HL-60 (cell line): Measurements from ENCODE around the gene CD44.
A peak's percentile ranks its signal among the peaks of the same experiment; 100 is the strongest.

Source experiments
- DNase-seq, 2 experiments: peaks; one replicate each; pipeline ENCODE4 v3.0.0-alpha.2; 2010 to 2020; ENCODE audit warnings: low read depth in 1 of 2, low spot score in 1 of 2
- H3K27ac ChIP-seq: fragments of 250-450 bp; sonication (Bioruptor Pico); replicated peaks from 2 replicates; pipeline ENCODE4 v1.5.1; 2020; ENCODE audit warnings: mild to moderate bottlenecking, moderate library complexity
- H3K27me3 ChIP-seq: fragments of 250-450 bp; sonication (Bioruptor Pico); 2 replicates; pipeline ENCODE4 v1.5.1; 2021; ENCODE audit warnings: mild to moderate bottlenecking, moderate library complexity; ENCODE audit not compliant: insufficient read depth, poor library complexity, severe bottlenecking
- H3K4me3 ChIP-seq: replicated peaks from 2 replicates; pipeline ENCODE4 v1.5.1; 2011; ENCODE audit warnings: mild to moderate bottlenecking, control low read depth, low read length; ENCODE audit not compliant: insufficient read depth
- CTCF ChIP-seq: IDR thresholded peaks from one replicate; pipeline ENCODE4 v1.5.1; 2011; ENCODE audit warnings: low read length, control low read depth, inconsistent platforms; ENCODE audit not compliant: insufficient read depth
- GABPA ChIP-seq: IDR thresholded peaks from 2 replicates; pipeline ENCODE4 v1.6.1; 2012; ENCODE audit warnings: low read depth
- POLR2AphosphoS5 ChIP-seq: IDR thresholded peaks from 2 replicates; pipeline ENCODE4 v1.6.1; 2012; ENCODE audit warnings: low read depth
- REST ChIP-seq: IDR thresholded peaks from 2 replicates; pipeline ENCODE4 v1.6.1; 2012; ENCODE audit warnings: low read depth; ENCODE audit not compliant: insufficient replicate concordance
- SPI1 ChIP-seq: IDR thresholded peaks from 2 replicates; pipeline ENCODE4 v1.6.1; 2012; ENCODE audit warnings: low read depth, mild to moderate bottlenecking, borderline replicate concordance

Gene CD44

DNA sequence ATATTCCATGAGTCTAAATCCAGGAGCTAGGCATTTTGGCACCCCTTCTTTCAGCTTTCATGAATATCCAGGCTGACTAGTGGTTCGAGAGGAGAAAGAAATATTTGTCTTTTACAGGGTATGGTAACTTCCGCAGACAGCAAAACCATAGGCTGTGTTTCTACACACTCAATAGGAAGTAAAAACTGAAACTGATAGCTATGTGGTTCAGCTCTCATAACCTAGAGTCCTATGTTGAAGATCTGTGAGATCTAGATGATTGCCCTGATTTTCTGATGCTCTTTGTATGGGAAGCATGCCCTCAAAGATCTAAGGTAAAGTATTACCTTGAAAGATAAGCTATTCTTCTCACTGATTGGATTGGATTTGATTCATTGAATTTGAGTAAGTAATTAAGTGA is 118.3 kb downstream of the CD44 start:
- Histone ChIP-seq H3K27ac (no peak overlapping the region), H3K4me3 (no peak overlapping the region), H3K27me3 (no peaks in the 10 kb centered on the region)
- TF ChIP-seq REST (no peak), SPI1 (no peak), CTCF (no peak), POLR2AphosphoS5 (no peak)
- DNase-seq: peak in 1 of 2 experiments; percentile 17

- Histone ChIP-seq H3K27ac (no peak overlapping the region), H3K27me3 (no peaks in the 10 kb centered on the region), H3K4me3 (no peak overlapping the region)
- DNase-seq: no peak
- TF ChIP-seq SPI1: no peak
- no peak for TF ChIP-seq CTCF
- TF ChIP-seq POLR2AphosphoS5: no peak
- no peak for TF ChIP-seq GABPA
- no peak for TF ChIP-seq REST
These were observed 120.6 kb downstream of the CD44 start for GRCh38 chr11:35259529-35259928.

DNA sequence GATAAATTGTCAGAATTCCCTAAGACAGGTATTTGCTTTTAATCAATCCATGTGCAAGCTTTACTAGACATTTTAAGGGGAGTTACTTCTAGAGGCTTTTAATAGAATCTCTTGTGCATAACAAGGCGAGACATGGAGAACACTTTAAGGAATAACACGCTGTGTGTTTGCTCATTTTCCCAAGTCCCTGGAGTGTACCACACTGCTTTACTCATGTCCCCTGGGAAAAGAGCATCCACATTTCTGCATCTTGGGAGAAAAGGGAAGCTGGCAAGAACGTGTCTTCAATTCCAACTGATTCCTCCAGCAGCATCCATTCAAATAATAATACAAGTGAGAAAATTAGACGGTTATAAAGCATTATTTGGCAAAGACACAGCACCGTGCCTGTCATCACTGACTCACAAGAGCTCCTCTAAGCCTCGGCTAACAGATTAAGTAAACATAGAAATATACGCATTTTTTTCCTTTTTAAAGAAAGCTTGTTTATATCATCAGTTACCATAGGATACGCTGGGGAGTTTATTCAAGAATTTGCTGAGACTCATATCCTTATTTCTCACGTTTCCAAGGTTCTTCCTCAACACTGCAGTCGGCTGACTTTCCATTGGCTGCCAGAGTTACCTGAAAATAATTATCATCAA is 121.5 kb downstream of the CD44 start:
- TF ChIP-seq GABPA (no peak), CTCF (no peak), SPI1 (no peak), POLR2AphosphoS5 (no peak), REST (no peak)
- H3K27me3 ChIP-seq: no peaks in the 10 kb centered on the region
- H3K4me3 ChIP-seq: no peak overlapping the region
- H3K27ac ChIP-seq: no peak overlapping the region
- DNase-seq: no peak
